NCI-H226 (cell line): Measurements from ENCODE around the gene CES1.
"Not testable (repeated sequence)": the region's sequence is repeated elsewhere in the genome, so short reads cannot be mapped to it uniquely, and the experiment has no call there.

ENCODE experiments used
- DNase-seq: peaks from one replicate; pipeline ENCODE4 v3.0.0-alpha.2; 2015

Gene CES1

DNA sequence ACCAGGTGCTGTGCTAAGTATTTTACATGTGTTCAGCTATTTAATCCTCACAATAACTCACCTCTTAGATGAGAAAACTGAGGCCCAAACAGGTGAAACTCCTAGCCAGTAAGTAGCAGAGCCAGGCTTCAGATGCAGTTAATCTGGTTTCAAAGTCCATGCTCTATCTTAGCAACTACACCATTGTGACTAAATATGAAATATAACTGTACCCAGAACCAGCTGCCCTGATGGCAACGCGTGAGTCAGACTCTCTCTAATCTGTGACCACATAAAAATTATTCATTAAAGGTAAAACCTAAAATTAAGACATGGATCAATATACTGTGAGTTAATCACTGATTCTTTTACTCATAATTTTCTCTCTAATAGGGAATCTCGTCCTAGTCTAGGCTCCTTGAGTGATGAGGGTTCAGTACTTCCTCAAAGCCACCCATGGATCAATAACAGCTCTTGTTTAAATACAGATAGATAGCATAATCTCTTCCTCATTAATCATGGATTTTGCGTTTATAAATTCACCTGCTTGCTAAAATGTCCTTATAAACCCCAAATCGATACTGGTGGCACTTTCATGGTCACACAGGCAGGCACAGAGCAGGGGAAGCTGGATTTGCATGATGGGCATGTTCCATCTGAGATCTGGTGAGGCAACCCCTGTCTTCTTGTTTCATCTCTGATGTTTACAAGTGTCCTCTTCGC lies 50.7 kb downstream of the CES1 start:
- not testable (repeated sequence) for DNase-seq

DNA sequence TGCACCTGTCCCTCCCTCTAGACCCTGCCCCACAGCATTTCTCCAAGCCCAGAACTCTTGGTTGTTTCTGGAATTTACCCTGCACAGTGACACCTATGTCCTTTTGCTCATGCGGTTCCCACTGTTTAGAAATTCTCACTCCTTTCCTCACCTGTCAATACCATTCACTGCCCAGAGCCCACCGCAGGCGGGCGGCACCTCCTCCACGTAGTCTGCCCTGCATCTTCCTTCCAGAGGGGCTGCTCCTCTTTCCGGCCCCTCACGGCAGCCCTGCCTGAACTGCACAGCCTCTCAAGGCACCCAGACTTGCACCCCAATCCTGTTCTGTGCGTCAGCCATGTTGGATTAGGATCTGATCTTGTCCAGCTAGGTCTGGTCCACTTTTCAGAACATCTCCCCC lies 51.4 kb downstream of the CES1 start:
- DNase-seq: not testable (repeated sequence)

DNA sequence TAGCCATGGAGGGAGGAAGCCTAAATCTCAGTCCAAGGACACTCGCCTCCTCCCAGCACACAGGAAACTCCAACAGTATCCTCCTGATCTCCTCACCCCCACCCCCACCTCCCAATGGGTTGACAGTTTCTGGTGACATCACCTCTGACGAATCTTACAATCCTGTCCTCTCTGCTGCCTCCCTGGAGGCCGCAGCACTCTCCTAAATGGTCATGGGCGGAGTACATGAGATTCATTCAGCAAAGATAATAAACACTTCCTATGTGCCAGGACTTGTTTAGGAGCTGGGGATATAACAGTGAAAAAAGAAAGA lies 52.8 kb downstream of the CES1 start:
- not testable (repeated sequence) for DNase-seq

DNA sequence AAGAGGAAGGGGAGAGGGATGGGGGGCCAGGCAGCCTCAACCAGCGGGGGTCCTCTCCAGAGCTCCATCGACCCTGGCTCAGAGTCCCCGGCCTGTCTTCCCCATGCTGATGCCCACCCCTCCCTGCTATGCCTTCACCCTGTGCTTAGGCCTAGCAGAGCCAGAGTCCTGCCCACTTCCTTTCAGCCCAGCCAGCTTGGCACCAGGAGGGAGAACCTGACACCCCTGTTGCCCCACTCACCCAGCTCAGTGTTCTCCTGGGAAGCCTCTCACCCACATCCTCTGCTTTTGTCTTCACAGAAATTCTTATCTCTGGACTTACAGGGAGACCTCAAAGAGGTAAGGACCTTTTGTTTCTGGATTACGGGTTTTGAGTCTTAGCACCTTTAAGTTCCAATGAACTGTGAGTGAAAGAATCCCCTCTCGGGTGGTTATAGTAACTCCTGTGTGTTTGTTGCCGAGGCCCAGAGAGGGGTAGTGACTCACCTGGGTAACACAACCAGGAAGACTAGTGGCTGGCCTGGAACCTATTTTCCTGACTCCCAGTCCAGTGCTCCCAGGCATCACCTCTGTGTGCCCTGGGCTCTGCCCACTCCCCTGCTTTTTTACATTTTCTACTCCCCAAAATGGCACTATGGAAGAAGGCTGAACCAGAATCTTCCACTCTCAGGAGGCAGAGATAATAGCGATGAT lies 53.3 kb downstream of the CES1 start:
- no peak for DNase-seq

DNA sequence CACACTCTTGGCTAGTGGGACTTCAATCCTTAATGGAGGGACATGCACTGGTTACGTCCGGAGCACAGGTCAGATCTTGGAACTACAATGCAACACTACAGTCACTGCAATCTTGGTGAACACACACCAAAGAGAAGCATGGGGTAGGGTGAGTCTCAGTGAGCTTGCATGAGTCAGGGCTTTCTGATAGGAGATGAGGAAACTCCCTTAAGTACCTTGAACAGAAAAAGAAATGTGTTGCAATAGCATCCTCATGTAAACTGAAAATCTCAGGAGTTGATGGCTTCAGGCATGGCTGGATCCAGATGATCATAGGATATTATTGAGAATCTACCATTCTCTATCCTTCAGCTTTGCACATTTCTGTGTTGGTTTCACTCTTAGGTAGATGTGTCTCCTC lies 54.1 kb downstream of the CES1 start:
- DNase-seq: no peak

DNA sequence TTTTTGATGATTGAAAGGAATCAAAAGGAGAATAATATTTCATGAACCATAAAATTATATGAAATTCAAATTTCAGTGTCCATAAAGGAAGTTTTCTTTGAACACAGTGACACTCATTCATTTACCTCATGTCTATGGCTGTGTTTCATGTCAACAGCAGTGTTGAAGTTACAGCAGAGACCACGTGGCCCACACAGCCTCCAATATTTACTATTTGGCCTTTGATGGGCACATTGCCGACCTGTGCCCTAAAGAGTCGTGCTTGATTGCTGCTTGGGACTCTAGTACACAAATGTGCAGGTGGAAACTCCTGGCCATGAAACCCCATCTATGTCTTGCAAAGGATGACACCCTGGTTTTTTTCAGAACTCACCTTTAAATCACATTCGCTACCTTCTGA lies 57.0 kb downstream of the CES1 start:
- DNase-seq: no peak

DNA sequence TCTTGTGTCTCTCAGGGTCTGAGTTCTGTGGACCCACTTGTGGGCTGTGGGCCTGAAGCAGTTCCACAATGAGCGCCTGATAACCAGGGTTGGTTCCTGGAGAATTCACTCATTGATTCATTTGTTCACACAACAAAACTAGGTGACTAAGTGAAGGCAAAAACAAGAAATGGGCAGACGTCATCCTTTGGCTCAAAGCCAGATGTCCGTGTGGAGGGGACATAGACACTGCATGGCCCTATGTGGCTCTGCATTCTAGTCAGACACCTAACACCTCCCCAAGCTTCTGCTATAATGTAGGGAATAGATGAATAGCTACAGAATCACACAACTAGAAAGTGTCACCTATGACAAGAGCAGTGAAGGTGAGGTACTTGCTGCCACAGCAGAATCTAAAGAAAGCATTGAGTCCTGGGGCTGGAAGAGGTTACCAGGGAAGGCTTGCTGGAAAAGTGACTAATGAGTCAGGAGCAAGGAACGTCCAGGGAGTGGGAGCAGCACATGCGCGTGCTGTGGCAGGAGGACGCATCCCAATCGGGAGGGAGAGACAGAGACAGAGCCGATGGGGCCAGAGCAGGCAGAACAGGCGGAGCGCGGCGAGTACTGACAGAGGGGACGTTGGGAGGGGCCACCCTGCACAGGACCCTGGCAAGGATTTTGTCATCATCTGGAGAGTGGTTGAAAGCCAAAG lies 58.9 kb downstream of the CES1 start:
- DNase-seq: no peak

DNA sequence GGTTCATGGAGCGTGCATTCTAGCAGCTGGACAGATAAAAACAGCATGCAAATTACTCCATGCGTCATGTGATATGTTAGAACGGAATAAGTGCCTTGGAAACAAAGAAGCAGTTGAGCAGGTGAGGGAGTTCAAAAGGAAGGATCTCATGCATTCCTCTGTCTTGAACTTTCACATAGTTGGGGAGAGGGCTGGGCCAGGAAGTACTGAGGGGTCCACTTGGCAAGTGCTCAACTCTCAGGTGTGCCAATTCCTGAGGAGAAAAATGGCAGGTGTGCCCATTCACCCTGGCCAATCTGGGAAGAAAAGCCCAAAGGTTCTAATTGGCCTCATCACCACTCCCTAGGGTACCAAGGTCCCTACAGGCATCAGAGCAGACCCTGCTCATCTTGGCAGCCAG lies 67.7 kb downstream of the CES1 start:
- DNase-seq: no peak

DNA sequence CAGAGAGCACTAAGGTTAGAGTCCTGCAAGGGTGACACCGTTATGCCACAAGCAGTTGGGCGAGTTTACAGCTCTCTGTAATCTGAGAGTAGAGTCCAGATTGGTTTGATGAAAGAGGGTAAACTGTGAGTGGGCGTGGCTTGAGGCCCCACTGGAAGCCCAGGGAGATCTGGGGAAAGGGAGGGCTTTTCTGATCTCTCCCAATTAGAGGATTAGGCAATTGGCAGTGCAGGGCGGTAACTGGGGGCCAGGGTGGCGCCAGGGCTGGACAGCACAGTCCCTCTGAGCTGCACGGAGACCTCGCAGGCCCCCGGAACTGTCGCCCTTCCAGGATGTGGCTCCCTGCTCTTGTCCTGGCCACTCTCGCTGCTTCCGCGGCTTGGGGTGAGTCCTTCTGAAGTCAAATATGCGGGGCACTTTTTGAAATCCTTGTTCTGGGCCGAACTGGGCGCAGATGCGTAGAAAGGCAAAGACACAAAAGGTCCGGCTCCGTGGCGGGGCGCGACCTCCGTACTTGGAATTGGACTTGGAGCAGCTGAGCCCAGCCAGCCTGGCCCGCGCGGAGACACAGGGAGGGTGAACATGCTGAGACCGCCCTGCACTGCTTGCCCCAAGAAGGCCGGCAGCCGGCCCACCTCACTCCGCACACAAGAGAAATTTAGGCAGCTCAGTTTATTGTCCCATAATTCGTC lies 72.4 kb downstream of the CES1 start:
- no peak for DNase-seq

DNA sequence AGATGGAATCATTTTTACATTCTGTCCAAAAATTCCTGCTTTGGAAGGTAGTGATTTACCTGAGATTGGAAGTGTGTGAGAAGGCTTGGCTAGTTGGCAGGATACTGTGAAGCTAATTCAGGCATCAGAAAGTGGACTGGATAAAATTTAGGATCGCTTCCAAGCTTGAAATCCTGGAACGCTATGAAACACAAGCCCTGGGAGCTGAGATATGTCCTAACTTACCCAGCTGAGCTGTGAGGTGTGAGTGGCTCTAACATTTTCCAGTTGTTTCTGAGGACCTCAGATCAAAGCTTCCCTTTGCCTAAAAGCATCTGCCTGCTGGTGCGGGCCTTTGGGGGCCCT lies 73.0 kb downstream of the CES1 start:
- not testable (repeated sequence) for DNase-seq

DNA sequence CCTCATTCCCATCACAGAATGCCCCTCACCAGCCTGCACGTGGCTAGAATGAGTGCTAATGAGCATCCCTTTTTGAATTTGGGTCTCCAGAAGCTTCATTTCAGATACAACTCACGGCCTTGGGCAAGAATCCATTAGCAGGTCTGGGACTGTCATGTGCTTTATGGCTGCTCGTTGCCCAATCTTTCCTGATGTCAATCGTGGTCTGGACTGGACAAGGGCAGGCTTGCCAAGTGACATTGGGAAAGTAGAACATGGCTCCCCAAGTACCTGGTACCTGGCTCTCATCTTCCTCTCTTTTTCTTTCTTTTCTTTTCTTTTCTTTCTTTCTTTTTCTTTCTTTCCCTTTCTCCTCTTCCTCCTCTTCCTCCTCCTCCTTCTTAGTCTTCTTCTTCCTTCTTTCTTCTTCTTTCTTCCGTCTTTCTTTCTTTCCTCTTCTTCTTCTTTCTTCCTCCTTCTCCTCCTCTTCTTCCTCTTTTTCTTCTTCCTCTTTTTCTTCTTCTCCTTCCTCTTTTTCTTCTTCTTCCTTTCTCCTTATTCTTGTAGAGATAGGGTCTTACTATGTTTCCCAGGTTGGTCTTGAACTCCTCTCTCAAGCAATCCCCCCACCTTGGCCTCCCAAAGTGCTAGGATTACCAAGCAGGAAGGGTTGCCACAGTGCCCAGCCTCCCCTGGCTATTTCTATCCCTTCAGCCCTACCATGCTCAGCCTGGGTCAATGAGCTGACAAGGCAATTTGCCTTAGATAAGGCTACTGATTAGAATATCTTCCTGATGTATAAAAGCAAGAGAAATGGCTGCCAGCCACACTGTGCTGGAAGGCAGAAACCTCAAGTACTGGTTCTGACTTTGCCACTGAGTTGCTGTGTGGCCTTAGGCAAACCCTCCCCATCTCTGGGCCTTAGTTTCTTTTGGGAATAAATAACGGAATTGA lies 75.0 kb downstream of the CES1 start:
- not testable (repeated sequence) for DNase-seq

DNA sequence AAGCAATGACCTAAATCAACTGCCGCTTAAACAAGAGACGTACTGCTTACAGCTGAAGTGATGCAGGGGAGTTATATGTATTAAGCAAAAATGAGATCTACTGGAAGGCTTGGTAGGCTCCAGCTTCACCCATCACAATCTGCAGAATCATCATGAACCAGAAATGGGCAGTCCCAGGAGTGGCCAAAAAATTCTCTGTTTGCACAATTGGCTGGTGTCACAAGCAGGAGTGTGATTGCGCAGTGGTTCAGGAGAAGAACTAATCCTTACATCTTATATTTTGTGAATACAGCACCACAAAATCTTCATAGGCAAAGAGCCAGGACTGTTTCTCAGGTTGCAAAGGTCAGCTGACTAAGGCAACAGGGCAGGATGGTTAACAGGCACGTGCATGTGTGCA lies 75.9 kb downstream of the CES1 start:
- DNase-seq: no peak

DNA sequence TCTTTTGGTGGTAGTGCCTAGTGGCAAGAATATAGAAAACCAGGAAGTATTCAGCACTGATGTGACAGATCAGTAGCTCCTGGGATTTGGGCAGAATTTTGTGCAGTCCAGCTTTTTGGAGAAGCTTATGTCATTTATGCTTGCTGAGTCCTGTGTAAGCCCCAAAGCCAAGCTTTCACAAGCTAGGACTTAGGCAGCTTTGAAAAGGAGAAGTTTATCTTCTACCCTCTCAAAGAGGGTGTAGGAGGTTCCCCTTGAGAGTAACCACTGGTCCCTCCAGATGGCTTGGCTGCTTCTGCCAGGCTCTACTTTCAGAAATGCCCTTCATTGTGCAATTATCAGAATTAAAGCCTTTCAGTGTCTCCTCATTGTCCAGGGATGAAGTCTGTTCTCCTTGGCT lies 78.8 kb downstream of the CES1 start:
- no peak for DNase-seq

DNA sequence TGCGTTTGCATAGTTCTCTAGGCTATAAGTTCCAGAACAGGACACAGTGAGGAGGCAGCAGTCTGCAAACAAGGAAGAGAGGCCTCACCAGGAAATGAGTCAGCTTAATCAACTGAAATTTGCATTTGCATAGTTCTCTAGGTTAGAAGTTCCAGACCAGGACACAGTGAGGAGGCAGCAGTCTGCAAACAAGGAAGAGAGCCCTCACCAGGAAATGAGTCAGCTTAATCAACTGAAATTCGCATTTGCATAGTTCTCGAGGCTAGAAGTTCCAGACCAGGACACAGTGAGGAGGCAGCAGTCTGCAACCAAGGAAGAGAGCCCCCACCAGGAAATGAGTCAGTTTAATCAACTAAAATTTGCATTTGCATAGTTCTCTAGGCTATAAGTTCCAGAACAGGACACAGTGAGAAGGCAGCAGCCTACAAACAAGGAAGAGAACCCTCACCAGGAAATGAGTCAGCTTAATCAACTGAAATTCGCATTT lies 79.7 kb downstream of the CES1 start:
- DNase-seq: not testable (repeated sequence)
